ENCODE data around the gene HELLS. TPM values are rescaled to one million over a fixed set of nuclear protein-coding genes. Genes with fewer than 3 reads are reported as not detected.

Gene HELLS
- total RNA-seq, 1 experiment from 2014 or later, result 291 TPM

DNA sequence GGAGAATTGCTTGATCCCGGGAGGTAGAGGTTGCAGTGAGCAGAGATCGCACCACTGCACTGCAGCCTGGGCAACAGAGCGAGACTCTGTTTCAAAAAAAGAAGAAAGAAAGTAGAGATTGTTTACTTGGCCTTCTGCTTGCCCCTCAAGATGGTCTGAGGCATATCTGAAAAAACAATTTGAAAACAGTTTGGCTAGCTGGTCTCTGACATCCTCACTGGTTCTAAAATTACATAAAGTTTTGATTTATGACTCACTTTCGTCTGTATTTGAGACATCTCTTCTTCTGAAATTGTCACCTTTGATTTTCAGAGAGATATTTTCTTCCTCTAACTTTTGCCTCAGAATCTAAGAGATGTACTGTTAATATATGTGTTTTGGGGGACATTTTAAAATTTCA lies 49.6 kb upstream of the HELLS start:
- H3K4me2 ChIP-seq (ENCODE audit: insufficient read depth, insufficient read length, low read length), result no peak overlapping the region
- H3K27ac Mint-ChIP-seq, result no peak overlapping the region
- DNase-seq, result no peak

More for the DNA sequence above, 49.6 kb upstream of the HELLS start:
- no peak overlapping the region for H3K27ac ChIP-seq (ENCODE audit: insufficient read length, low read depth, low read length)
- Mint-ChIP-seq H3K36me3 (ENCODE audit: insufficient read depth in 1 of 3, low read depth in 3 of 3) (no peaks in the 10 kb centered on the region), H3K9me3 (no peaks in the 10 kb centered on the region), H3K4me1 (no peaks in the 10 kb centered on the region), H3K27me3 (ENCODE audit: low read depth) (no peaks in the 10 kb centered on the region; the same call in 1 of the 2 replicates), H3K4me3 (no peak overlapping the region)
- H2AFZ ChIP-seq (ENCODE audit: low read length), result no peak overlapping the region
- H3K56ac ChIP-seq (ENCODE audit: insufficient read length, low read depth, low read length), result no peak overlapping the region
- H3K79me1 ChIP-seq (ENCODE audit: insufficient read depth, low read depth, low read length, poor library complexity, severe bottlenecking), result no peaks in the 10 kb centered on the region
- H2BK120ac ChIP-seq (ENCODE audit: low read depth, low read length, poor library complexity, severe bottlenecking), result no peak overlapping the region
- H4K91ac ChIP-seq (ENCODE audit: insufficient read length, low read depth, low read length), result no peak overlapping the region
- no peak overlapping the region for H3K14ac ChIP-seq (ENCODE audit: insufficient read depth, low read length)
- H3K9ac ChIP-seq (ENCODE audit: extremely low read depth, insufficient read length, low read length), result no peak overlapping the region
- no CpG with 5 or more reads among the region's 4 CpGs for WGBS (ENCODE audit: extremely low coverage, insufficient read length, low lambda C conversion rate)
- no peak overlapping the region for H2BK12ac ChIP-seq (ENCODE audit: insufficient read length, low read depth, low read length)
- H4K8ac ChIP-seq (replicated peaks; ENCODE audit: insufficient read length, low read depth, low read length), result no peak overlapping the region
- H3K23me2 ChIP-seq (ENCODE audit: insufficient read length, low read depth, low read length, poor library complexity, severe bottlenecking), result no peaks in the 10 kb centered on the region
- no peak overlapping the region for H4K5ac ChIP-seq (ENCODE audit: insufficient read length, low read depth, low read length)
- no peak overlapping the region for H3K18ac ChIP-seq (ENCODE audit: insufficient read length, low read depth, low read length)
- no peaks in the 10 kb centered on the region for H3K79me2 ChIP-seq (ENCODE audit: insufficient read depth, low read length)
- H3K23ac ChIP-seq (ENCODE audit: insufficient read length, low read depth, low read length), result no peak overlapping the region
- no peak overlapping the region for H2BK5ac ChIP-seq (ENCODE audit: insufficient read length, low read length)
- H2BK20ac ChIP-seq (ENCODE audit: low read depth, low read length, poor library complexity, severe bottlenecking), result no peak overlapping the region
- no peak overlapping the region for H2BK15ac ChIP-seq (ENCODE audit: low read depth, low read length)
- no peaks in the 10 kb centered on the region for H3K9me3 ChIP-seq (ENCODE audit: control insufficient read depth, low read depth, low read length)
- TF ChIP-seq, protein P1, sequence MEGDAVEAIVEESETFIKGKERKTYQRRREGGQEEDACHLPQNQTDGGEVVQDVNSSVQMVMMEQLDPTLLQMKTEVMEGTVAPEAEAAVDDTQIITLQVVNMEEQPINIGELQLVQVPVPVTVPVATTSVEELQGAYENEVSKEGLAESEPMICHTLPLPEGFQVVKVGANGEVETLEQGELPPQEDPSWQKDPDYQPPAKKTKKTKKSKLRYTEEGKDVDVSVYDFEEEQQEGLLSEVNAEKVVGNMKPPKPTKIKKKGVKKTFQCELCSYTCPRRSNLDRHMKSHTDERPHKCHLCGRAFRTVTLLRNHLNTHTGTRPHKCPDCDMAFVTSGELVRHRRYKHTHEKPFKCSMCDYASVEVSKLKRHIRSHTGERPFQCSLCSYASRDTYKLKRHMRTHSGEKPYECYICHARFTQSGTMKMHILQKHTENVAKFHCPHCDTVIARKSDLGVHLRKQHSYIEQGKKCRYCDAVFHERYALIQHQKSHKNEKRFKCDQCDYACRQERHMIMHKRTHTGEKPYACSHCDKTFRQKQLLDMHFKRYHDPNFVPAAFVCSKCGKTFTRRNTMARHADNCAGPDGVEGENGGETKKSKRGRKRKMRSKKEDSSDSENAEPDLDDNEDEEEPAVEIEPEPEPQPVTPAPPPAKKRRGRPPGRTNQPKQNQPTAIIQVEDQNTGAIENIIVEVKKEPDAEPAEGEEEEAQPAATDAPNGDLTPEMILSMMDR (conservative IDR thresholded peaks at IDR 0.05), result no peak
- no peaks in the 10 kb centered on the region for H3K27me3 ChIP-seq (ENCODE audit: insufficient read depth, low read length)
- H3K4me1 ChIP-seq (ENCODE audit: insufficient read depth, low read length), result no peaks in the 10 kb centered on the region
- no peaks in the 10 kb centered on the region for H4K20me1 ChIP-seq (ENCODE audit: control insufficient read depth, insufficient read depth, insufficient read length)
- no peak overlapping the region for H3T11ph ChIP-seq (ENCODE audit: low read length)
- H2AK5ac ChIP-seq (ENCODE audit: insufficient read length, low read length), result no peak overlapping the region
- H3K4ac ChIP-seq (ENCODE audit: low read depth, low read length), result no peak overlapping the region

All from H9 (cell line).